Liver (tissue), 9 donors: Measurements from ENCODE around the gene FBXW5. TPM values are rescaled to one million over a fixed set of nuclear protein-coding genes. Genes with fewer than 3 reads are reported as not detected.

Source experiments
- DNase-seq: peaks from one replicate; pipeline ENCODE4 v3.0.0-alpha.2; 2017; ENCODE audit warnings: low spot score
- H3K27ac ChIP-seq, 2 donors: one replicate each; pipeline ENCODE4 v1.7.0; 2013; ENCODE audit warnings: inconsistent platforms in 2 of 2, low read length in 2 of 2, control low read depth in 1 of 2, low read depth in 1 of 2, mild to moderate bottlenecking in 1 of 2
- H3K27me3 ChIP-seq, 4 donors: one replicate each; pipeline versions ENCODE4 v1.6.1 to v1.7.0; 2013; ENCODE audit warnings: low read length in 3 of 4, inconsistent platforms in 1 of 4, mild to moderate bottlenecking in 1 of 4, moderate library complexity in 1 of 4; ENCODE audit not compliant: control insufficient read depth in 4 of 4, insufficient read depth in 4 of 4
- H3K36me3 ChIP-seq, 4 donors: one replicate each; pipeline versions ENCODE4 v1.6.1 to v1.7.0; 2013; ENCODE audit warnings: low read length in 3 of 4, mild to moderate bottlenecking in 3 of 4, low read depth in 1 of 4, moderate library complexity in 1 of 4; ENCODE audit not compliant: control insufficient read depth in 4 of 4, insufficient read depth in 3 of 4
- H3K4me1 ChIP-seq, 4 donors: one replicate each; pipeline versions ENCODE4 v1.6.1 to v1.7.0; 2013; ENCODE audit warnings: low read length in 3 of 4, mild to moderate bottlenecking in 3 of 4, moderate library complexity in 1 of 4; ENCODE audit not compliant: control insufficient read depth in 4 of 4, insufficient read depth in 4 of 4
- H3K4me3 ChIP-seq, 3 donors: one replicate each; pipeline versions ENCODE4 v1.6.1 to v1.7.0; 2013; ENCODE audit warnings: low read length in 3 of 3, control low read depth in 1 of 3, low read depth in 1 of 3, mild to moderate bottlenecking in 1 of 3
- H3K9ac ChIP-seq, 2 donors: one replicate each; pipeline ENCODE4 v1.7.0; 2013; ENCODE audit warnings: low read length in 2 of 2, mild to moderate bottlenecking in 2 of 2, moderate library complexity in 2 of 2, control low read depth in 1 of 2, low read depth in 1 of 2
- H3K9me3 ChIP-seq, 4 donors: one replicate each; pipeline versions ENCODE4 v1.6.1 to v1.7.0; 2013; ENCODE audit warnings: low read length in 3 of 4; ENCODE audit not compliant: control insufficient read depth in 4 of 4
- EGR1 ChIP-seq, 2 donors: IDR thresholded peaks; 2 replicates each; pipeline ENCODE4 v1.6.1; 2016 to 2018; ENCODE audit warnings: antibody characterized with exemption in 2 of 2, low read depth in 2 of 2
- HNF4A ChIP-seq, 2 donors: conservative IDR thresholded peaks; 2 replicates each; pipeline ENCODE4 v1.6.1; 2016; ENCODE audit warnings: antibody characterized with exemption in 2 of 2, mild to moderate bottlenecking in 2 of 2
- HNF4G ChIP-seq: IDR thresholded peaks from 2 replicates; pipeline ENCODE4 v1.6.1; 2016; ENCODE audit warnings: antibody characterized with exemption
- NR2F2 ChIP-seq: IDR thresholded peaks from 2 replicates; pipeline ENCODE4 v1.6.1; 2016; ENCODE audit warnings: antibody characterized with exemption
- RAD21 ChIP-seq, 2 donors: IDR thresholded peaks; 2 replicates each; pipeline ENCODE4 v1.6.1; 2016; ENCODE audit warnings: antibody characterized with exemption in 2 of 2, mild to moderate bottlenecking in 2 of 2
- SP1 ChIP-seq: IDR thresholded peaks from 2 replicates; pipeline ENCODE4 v1.6.1; 2018; ENCODE audit warnings: antibody characterized with exemption, mild to moderate bottlenecking
- TAF1 ChIP-seq: conservative IDR thresholded peaks from 2 replicates; pipeline ENCODE4 v1.6.1; 2016; ENCODE audit warnings: antibody characterized with exemption, mild to moderate bottlenecking
- WGBS: extraction: QIAGEN DNeasy Blood & Tissue Kit; methylation state at CpG from one replicate; pipeline ENCODE4 v1.1.7; 2013; 5-methylcytosine and 5-hydroxymethylcytosine counted together
- polyA plus RNA-seq, 2 donors: library from polyadenylated mRNA; stranded (reverse) in 1 of 2; unstranded in 1 of 2; fragments of 200-250 nt in 1 of 2; fragments of >200 nt in 1 of 2; fragmentation: Nextera tagmentation in 1 of 2; extraction: Ambion mirVana in 1 of 2; gene quantifications; one replicate each; pipeline versions ENCODE4 v1.2.1 to v1.2.3, GENCODE V29; 2013 to 2015
- total RNA-seq, 2 donors: library from RNA; depleted of rRNA; stranded (reverse); fragments of >200 nt; gene quantifications; one replicate each; pipeline ENCODE4 v1.2.3, GENCODE V29; 2014
- TF ChIP-seq, protein P1 (sequence below): IDR thresholded peaks from 2 replicates; pipeline ENCODE4 v1.6.1; 2016; ENCODE audit warnings: antibody characterized with exemption, mild to moderate bottlenecking
- TF ChIP-seq, protein P2 (sequence below): IDR thresholded peaks from 2 replicates; pipeline ENCODE4 v1.6.1; 2016; ENCODE audit warnings: antibody characterized with exemption
- TF ChIP-seq, protein P3 (sequence below): fragments of 150-350 bp; IDR thresholded peaks from 2 replicates; pipeline ENCODE4 v1.5.1; 2017; ENCODE audit warnings: improper control_type of control experiment, low read depth, low read length; ENCODE audit not compliant: missing input control
- TF ChIP-seq, protein P4 (sequence below): IDR thresholded peaks from 2 replicates; pipeline ENCODE4 v1.6.1; 2016; ENCODE audit warnings: antibody characterized with exemption
- donor health status: healthy.
- donor health status: healthy.
- donor health status: healthy.
- donor health status: healthy.
- donor health status: healthy.

FBXW5 gene
- total and polyA plus RNA-seq, 4 donors = 64.0 to 163 (median 109) TPM

DNA sequence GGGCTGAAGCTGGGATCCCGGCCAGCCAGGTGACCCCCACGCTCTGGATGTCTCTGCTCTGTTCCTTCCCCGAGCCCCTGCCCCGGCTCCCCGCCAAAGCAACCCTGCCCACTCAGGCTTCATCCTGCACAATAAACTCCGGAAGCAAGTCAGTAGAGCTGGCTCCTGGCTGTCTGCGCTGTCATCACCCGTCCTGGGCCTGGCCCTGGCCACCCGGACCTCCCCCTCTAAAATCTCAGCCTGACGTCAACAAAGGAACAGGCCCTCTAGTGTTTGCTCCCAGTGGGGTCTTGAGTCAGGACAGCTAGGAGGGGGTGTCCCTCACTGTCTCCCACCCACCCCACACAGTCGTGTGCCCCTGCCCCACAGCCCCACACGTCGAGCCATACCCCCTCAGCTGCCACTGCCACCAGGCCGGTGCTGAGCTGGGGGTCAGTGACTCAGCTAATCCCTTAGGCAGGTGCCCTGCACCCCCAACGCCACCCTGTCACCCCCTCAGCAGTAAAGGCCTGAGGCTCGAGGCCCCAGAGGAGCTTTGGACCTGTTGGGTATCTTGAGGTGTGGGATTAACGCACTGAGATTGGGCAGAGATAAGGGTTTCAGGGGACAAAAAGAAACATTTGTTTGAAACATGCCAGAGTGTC, 37.2 kb upstream of the FBXW5 start:
- Histone ChIP-seq H3K27me3 (peaks cover 0 to 6% (median under 1%) of the 10 kb centered on the region in 4 donors), H3K9ac (no peak overlapping the region), H3K4me1 (peaks cover 0 to 9% (median 5%) of the 10 kb centered on the region in 4 donors), H3K36me3 (no peaks in the 10 kb centered on the region), H3K4me3 (no peak overlapping the region), H3K27ac (no peak overlapping the region), H3K9me3 (no peaks in the 10 kb centered on the region)
- WGBS = 75% methylated on average over 17 of the region's 17 CpGs
- no peak for DNase-seq
- TF ChIP-seq, protein P1, sequence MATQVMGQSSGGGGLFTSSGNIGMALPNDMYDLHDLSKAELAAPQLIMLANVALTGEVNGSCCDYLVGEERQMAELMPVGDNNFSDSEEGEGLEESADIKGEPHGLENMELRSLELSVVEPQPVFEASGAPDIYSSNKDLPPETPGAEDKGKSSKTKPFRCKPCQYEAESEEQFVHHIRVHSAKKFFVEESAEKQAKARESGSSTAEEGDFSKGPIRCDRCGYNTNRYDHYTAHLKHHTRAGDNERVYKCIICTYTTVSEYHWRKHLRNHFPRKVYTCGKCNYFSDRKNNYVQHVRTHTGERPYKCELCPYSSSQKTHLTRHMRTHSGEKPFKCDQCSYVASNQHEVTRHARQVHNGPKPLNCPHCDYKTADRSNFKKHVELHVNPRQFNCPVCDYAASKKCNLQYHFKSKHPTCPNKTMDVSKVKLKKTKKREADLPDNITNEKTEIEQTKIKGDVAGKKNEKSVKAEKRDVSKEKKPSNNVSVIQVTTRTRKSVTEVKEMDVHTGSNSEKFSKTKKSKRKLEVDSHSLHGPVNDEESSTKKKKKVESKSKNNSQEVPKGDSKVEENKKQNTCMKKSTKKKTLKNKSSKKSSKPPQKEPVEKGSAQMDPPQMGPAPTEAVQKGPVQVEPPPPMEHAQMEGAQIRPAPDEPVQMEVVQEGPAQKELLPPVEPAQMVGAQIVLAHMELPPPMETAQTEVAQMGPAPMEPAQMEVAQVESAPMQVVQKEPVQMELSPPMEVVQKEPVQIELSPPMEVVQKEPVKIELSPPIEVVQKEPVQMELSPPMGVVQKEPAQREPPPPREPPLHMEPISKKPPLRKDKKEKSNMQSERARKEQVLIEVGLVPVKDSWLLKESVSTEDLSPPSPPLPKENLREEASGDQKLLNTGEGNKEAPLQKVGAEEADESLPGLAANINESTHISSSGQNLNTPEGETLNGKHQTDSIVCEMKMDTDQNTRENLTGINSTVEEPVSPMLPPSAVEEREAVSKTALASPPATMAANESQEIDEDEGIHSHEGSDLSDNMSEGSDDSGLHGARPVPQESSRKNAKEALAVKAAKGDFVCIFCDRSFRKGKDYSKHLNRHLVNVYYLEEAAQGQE = no peak
- TF ChIP-seq, protein P2, sequence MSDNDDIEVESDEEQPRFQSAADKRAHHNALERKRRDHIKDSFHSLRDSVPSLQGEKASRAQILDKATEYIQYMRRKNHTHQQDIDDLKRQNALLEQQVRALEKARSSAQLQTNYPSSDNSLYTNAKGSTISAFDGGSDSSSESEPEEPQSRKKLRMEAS = no peak
- TF ChIP-seq SP1 (no peak), EGR1 (IDR thresholded peaks at IDR 0.05; ENCODE audit: low read depth in 2 of 2) (no peak), HNF4A (conservative IDR thresholded peaks at IDR 0.05) (no peak), HNF4G (no peak), NR2F2 (no peak), TAF1 (no peak)
- TF ChIP-seq, protein P3, sequence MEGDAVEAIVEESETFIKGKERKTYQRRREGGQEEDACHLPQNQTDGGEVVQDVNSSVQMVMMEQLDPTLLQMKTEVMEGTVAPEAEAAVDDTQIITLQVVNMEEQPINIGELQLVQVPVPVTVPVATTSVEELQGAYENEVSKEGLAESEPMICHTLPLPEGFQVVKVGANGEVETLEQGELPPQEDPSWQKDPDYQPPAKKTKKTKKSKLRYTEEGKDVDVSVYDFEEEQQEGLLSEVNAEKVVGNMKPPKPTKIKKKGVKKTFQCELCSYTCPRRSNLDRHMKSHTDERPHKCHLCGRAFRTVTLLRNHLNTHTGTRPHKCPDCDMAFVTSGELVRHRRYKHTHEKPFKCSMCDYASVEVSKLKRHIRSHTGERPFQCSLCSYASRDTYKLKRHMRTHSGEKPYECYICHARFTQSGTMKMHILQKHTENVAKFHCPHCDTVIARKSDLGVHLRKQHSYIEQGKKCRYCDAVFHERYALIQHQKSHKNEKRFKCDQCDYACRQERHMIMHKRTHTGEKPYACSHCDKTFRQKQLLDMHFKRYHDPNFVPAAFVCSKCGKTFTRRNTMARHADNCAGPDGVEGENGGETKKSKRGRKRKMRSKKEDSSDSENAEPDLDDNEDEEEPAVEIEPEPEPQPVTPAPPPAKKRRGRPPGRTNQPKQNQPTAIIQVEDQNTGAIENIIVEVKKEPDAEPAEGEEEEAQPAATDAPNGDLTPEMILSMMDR = no peak
- TF ChIP-seq, protein P4, sequence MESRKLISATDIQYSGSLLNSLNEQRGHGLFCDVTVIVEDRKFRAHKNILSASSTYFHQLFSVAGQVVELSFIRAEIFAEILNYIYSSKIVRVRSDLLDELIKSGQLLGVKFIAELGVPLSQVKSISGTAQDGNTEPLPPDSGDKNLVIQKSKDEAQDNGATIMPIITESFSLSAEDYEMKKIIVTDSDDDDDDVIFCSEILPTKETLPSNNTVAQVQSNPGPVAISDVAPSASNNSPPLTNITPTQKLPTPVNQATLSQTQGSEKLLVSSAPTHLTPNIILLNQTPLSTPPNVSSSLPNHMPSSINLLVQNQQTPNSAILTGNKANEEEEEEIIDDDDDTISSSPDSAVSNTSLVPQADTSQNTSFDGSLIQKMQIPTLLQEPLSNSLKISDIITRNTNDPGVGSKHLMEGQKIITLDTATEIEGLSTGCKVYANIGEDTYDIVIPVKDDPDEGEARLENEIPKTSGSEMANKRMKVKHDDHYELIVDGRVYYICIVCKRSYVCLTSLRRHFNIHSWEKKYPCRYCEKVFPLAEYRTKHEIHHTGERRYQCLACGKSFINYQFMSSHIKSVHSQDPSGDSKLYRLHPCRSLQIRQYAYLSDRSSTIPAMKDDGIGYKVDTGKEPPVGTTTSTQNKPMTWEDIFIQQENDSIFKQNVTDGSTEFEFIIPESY = no peak

DNA sequence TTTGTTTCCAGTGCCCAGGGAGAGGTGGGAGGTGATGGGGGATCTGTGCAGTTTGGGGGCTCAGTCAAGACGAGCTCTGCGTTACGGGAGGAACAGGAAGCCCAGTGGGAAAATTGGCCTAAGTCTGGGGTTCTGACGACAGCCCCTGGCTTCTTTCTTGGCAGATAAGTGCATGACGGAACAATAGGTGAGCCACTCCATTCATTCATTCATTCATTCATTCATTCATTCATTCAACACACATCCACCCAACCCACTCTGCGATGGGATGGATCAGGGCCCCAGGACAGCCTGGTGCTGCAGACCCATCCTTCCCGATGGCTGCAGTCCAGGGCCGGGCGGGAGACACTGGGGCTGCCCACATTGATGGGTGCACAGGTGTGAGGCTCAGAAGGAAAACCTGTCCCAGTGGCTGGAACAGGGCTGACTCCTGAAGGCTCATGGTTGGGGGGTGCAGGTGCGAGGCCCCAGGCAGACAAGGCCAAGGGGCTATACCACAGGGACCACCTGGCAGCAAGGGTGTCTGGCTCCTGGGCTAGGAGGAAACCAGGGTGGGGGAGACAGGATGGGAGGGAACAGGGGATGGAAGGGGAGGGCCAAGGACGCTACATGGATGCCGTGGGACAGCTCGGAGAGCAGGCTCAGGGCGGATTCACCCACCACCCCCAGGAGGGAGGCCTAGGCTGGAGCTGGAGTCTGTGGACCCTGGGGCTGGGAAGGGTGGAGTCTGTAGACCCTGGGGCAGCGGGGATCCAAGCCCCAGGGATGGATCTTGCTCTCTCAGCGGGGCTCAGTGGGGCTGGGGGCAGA, 36.3 kb upstream of the FBXW5 start:
- Histone ChIP-seq H3K27ac (no peak overlapping the region), H3K4me1 (peaks cover 0 to 9% (median 5%) of the 10 kb centered on the region in 4 donors), H3K27me3 (peaks cover 0 to 6% (median under 1%) of the 10 kb centered on the region in 4 donors), H3K9me3 (no peaks in the 10 kb centered on the region), H3K9ac (no peak overlapping the region), H3K4me3 (no peak overlapping the region), H3K36me3 (no peaks in the 10 kb centered on the region)
- DNase-seq = no peak
- 91% methylated on average over 16 of the region's 16 CpGs for WGBS
- TF ChIP-seq, protein P3 = no peak
- no peak for TF ChIP-seq RAD21 (IDR thresholded peaks at IDR 0.05)
